PFSK-1 (cell line): ENCODE measurements around the gene KRTAP9-2.

Experiments
- FOXP2 ChIP-seq: optimal IDR thresholded peaks from 2 replicates; pipeline ENCODE3; 2011; ENCODE audit warnings: borderline replicate concordance, control low read depth, inconsistent platforms; ENCODE audit not compliant: insufficient read depth; ENCODE audit errors: extremely low read length, extremely low read depth
- POLR2AphosphoS5 ChIP-seq: IDR thresholded peaks from 2 replicates; pipeline ENCODE4 v1.6.1; 2012; ENCODE audit warnings: low read depth, mild to moderate bottlenecking, control low read depth, low read length, moderate library complexity
- SIN3A ChIP-seq: IDR thresholded peaks from 2 replicates; pipeline ENCODE4 v1.6.1; 2012; ENCODE audit warnings: mild to moderate bottlenecking, low read length, moderate library complexity, borderline replicate concordance; ENCODE audit not compliant: insufficient read depth
- TAF1 ChIP-seq: IDR thresholded peaks from 2 replicates; pipeline ENCODE4 v1.6.1; 2012; ENCODE audit warnings: low read length, control low read depth, borderline replicate concordance; ENCODE audit not compliant: insufficient read depth
- TF ChIP-seq, protein P1 (sequence below), 2 experiments: IDR thresholded peaks; 2 replicates each; pipeline versions ENCODE4 v1.6.1 to v1.8.0; 2011 to 2012; ENCODE audit warnings: low read depth in 2 of 2, low read length in 2 of 2, control low read depth in 1 of 2, inconsistent platforms in 1 of 2, mild to moderate bottlenecking in 1 of 2, moderate library complexity in 1 of 2; ENCODE audit not compliant: insufficient read depth in 1 of 2

KRTAP9-2 gene

DNA sequence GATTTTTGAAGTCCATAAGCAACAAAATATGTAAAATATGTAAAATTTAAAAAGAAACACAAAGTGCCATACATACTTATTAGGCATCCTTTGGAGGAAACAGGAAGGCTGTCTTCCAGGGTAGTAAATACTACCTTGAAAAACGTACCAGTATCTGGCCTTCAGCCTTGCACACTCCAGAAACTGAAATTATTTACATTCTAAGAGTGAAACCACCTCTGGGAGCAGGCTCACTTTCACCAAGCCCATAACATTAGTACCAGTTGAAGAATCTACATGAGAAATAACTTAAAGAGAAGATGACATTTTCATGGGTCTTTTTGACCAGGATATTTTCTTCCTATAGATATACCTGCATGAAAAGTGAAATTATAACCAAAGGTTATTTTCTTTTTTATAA lies 30.4 kb upstream of the KRTAP9-2 start:
- TF ChIP-seq, protein P1, sequence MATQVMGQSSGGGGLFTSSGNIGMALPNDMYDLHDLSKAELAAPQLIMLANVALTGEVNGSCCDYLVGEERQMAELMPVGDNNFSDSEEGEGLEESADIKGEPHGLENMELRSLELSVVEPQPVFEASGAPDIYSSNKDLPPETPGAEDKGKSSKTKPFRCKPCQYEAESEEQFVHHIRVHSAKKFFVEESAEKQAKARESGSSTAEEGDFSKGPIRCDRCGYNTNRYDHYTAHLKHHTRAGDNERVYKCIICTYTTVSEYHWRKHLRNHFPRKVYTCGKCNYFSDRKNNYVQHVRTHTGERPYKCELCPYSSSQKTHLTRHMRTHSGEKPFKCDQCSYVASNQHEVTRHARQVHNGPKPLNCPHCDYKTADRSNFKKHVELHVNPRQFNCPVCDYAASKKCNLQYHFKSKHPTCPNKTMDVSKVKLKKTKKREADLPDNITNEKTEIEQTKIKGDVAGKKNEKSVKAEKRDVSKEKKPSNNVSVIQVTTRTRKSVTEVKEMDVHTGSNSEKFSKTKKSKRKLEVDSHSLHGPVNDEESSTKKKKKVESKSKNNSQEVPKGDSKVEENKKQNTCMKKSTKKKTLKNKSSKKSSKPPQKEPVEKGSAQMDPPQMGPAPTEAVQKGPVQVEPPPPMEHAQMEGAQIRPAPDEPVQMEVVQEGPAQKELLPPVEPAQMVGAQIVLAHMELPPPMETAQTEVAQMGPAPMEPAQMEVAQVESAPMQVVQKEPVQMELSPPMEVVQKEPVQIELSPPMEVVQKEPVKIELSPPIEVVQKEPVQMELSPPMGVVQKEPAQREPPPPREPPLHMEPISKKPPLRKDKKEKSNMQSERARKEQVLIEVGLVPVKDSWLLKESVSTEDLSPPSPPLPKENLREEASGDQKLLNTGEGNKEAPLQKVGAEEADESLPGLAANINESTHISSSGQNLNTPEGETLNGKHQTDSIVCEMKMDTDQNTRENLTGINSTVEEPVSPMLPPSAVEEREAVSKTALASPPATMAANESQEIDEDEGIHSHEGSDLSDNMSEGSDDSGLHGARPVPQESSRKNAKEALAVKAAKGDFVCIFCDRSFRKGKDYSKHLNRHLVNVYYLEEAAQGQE (IDR thresholded peaks at IDR 0.05; ENCODE audit: insufficient read depth in 1 of 2, low read depth in 2 of 2, low read length in 2 of 2) = no peak
- TF ChIP-seq FOXP2 (no peak), POLR2AphosphoS5 (no peak), TAF1 (no peak), SIN3A (no peak)

DNA sequence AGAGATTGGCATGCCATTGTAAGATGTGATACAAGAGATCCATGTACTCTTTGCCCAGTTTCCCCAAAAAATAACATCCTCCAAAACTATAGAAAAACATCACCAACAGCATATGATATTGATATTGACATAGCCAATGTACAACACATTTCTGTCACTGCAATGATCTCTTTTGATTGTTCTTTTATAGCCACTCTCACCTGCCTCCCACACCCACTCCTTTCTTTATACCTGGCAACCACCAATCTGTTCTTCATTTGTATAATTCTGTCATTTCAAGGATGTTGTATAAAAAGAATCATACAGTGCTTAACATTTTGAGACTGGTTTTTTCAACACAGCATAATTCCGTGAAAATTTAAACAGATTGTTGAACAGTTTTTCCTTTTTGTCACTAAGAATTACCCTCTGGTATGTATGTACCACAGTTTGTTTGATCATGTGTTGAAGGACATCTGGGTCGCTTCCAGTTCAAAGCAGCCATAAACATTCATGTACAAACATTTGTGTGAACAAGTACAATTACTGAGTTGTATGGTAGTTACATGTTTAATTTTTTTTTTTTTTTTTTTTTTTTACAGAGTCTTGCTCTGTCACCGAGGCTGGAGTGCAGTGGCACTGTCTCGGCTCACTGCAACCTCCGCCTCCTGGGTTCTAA lies 26.9 kb upstream of the KRTAP9-2 start:
- TF ChIP-seq, protein P1 (IDR thresholded peaks at IDR 0.05; ENCODE audit: insufficient read depth in 1 of 2, low read depth in 2 of 2, low read length in 2 of 2) = no peak
- TF ChIP-seq TAF1 = no peak
- no peak for TF ChIP-seq FOXP2
- no peak for TF ChIP-seq POLR2AphosphoS5
- TF ChIP-seq SIN3A = no peak

DNA sequence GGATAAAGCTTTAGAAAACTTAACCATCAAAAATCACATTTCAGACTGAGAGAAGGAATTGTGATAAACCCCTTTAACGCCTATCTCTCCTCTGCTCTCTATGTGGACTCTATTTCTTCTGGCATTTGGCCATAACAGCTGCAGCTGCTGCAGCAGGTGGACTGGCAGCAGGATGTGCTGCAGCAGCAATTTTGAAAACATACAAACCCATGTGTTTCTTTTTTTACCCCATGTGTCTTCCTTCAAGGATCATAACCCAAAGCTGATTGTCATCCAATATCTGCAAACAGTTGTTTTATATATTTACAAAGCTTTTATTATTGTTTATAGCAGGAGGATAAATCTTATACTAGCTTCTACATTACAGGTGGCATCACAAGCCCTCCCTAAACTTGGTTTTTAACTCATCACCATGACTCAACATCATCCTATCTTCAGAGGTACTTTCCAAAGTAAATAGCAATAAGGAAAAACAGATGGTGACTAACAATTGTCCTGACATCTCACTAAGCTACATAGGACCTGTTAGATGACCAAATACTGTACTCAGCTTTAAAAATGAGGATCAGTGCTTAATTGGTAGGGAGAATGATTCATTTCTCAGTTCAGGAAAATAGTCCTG lies 14.5 kb upstream of the KRTAP9-2 start:
- TF ChIP-seq, protein P1 (IDR thresholded peaks at IDR 0.05; ENCODE audit: insufficient read depth in 1 of 2, low read depth in 2 of 2, low read length in 2 of 2) = no peak

DNA sequence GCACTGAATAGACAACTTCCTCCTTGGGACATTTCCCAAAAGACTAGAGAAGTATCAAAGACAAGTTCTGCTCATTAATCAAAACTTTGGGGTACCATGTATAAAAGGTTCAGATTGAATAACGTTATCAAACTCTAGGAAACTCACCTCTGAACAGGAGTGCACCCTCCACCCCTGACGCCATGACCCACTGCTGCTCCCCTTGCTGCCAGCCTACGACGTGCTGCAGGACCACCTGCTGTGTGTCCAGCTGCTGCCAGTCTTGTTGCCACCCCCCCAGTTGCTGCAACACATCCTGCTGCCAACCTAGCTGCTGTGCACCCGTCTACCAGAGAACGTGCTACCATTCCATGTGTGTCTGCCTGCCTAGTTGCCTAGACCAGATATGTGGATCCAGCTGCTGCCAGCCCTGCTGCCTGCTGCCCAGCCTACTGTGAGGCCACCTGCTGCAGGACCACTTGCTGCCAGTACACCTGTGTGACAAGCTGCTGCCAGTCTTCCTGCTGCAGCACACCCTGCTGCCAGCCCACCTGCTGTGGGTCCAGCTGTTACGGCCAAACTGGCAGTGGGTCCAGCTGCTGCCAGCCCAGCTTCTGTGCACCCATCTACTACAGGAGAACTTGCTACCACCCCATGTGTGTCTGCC lies 13.8 kb upstream of the KRTAP9-2 start:
- TF ChIP-seq POLR2AphosphoS5 (no peak), TAF1 (no peak), SIN3A (no peak), FOXP2 (no peak)
- TF ChIP-seq, protein P1 (IDR thresholded peaks at IDR 0.05; ENCODE audit: insufficient read depth in 1 of 2, low read depth in 2 of 2, low read length in 2 of 2) = no peak

DNA sequence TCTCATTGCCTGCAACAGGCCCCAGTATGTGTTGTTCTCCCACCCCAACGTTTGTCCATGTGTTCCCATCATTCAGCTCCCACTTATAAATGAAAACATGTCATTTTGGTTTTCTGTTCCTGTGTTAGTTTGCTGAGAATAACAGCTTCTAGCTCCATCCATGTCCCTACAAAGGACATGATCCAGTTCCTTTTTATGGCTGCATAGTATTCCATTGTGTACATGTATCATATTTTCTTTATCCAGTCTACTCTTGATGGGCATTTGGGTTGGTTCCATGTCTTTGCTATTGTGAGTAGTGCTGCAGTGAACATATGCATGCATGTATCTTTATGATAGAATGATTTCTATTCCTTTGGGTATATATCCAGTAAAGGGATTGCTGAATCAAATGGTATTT lies 10.8 kb upstream of the KRTAP9-2 start:
- TF ChIP-seq POLR2AphosphoS5 = no peak
- TF ChIP-seq TAF1 = no peak
- TF ChIP-seq SIN3A = no peak
- TF ChIP-seq, protein P1 (IDR thresholded peaks at IDR 0.05; ENCODE audit: insufficient read depth in 1 of 2, low read depth in 2 of 2, low read length in 2 of 2) = no peak
- no peak for TF ChIP-seq FOXP2
